Muscle layer of duodenum (tissue), 2 donors: ENCODE data around the gene PLA2G4C.
"Not testable (repeated sequence)": the region's sequence is repeated elsewhere in the genome, so short reads cannot be mapped to it uniquely, and the experiment has no call there.

ENCODE experiments used
- H3K27ac ChIP-seq: one replicate; pipeline ENCODE4 v1.7.0; 2013; ENCODE audit warnings: mild to moderate bottlenecking, low read length
- H3K27me3 ChIP-seq: one replicate; pipeline ENCODE4 v1.7.0; 2013; ENCODE audit warnings: low read depth, mild to moderate bottlenecking, control low read depth, low read length
- H3K36me3 ChIP-seq, 2 donors: one replicate each; pipeline ENCODE4 v1.7.0; 2013; ENCODE audit warnings: low read length in 2 of 2, control low read depth in 1 of 2, mild to moderate bottlenecking in 1 of 2; ENCODE audit not compliant: insufficient read depth in 2 of 2, control insufficient read depth in 1 of 2
- H3K4me1 ChIP-seq, 2 donors: one replicate each; pipeline ENCODE4 v1.7.0; 2013; ENCODE audit warnings: low read length in 2 of 2, mild to moderate bottlenecking in 2 of 2, control low read depth in 1 of 2, moderate library complexity in 1 of 2; ENCODE audit not compliant: insufficient read depth in 2 of 2, control insufficient read depth in 1 of 2
- H3K4me3 ChIP-seq, 2 donors: one replicate each; pipeline ENCODE4 v1.7.0; 2013; ENCODE audit warnings: low read length in 2 of 2, low read depth in 1 of 2, mild to moderate bottlenecking in 1 of 2
- H3K9me3 ChIP-seq, 2 donors: one replicate each; pipeline ENCODE4 v1.7.0; 2013; ENCODE audit warnings: low read length in 2 of 2, control low read depth in 1 of 2, mild to moderate bottlenecking in 1 of 2; ENCODE audit not compliant: control insufficient read depth in 1 of 2
- donor health status: healthy.

PLA2G4C gene

DNA sequence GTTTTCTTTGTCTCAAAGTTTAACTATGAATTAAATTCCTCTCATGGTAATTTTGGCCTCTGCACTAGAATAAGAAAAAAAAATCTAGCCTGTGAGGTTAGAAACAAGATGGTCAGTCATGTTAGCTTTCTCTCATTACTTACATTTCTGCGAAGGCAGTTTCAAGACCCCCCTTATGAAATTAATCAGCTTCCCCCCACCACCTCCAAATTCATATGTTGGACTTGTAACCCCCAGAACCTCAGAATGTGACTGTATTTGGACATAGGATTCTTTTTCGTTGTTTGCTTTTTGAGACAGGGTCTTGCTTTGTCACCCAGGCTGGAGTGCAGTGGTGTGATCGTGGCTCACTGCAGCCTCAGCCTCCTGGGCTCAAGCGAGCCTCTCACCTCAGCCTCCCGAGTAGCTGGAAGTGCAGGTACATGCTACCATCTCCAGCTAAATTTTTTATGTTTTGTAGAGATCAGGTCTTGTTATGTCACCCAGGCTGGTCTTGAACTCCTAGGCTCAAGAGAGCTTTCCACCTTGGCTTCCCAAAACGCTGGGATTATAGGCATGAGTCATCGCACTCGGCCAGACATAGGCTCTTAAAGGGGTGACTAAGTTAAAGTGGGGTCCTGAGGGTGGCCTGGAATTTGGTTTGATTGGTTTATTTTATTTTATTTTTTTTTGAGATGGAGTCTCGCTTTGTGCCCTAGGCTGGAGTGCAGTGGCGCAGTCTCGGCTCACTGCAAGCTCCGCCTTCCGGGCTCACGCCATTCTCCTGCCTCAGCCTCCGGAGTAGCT lies 1.4 kb downstream of the PLA2G4C start:
- Histone ChIP-seq H3K4me3 (no peak overlapping the region), H3K36me3 (peaks cover 4 to 5% of the 10 kb centered on the region in 2 donors), H3K27me3 (no peaks in the 10 kb centered on the region), H3K27ac (no peak overlapping the region), H3K9me3 (no peaks in the 10 kb centered on the region), H3K4me1 (peaks cover 0 to 13% of the 10 kb centered on the region in 2 donors)

DNA sequence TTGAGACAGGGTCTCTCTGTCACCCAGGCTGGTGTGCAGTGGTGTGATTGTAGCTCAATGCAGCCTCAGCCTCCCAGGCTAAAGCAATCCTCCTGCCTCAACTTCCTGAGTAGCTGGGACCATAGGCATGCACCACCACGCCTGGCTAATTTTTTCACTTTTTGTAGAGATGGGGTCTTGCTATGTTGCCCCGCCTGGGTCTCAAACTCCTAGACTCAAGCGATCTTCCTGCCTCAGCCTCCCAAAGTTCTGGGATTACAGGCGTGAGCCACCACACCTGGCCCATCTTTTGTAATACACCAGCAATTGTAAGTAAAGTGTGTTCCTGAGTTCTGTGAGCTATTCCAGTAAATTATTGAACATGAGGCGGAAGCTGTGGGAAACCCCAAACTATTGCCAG lies 6.7 kb downstream of the PLA2G4C start:
- Histone ChIP-seq H3K9me3 (no peaks in the 10 kb centered on the region), H3K27me3 (no peaks in the 10 kb centered on the region), H3K36me3 (peaks cover 11 to 20% of the 10 kb centered on the region in 2 donors), H3K27ac (no peak overlapping the region), H3K4me3 (no peak overlapping the region), H3K4me1 (peaks cover 0 to 9% of the 10 kb centered on the region in 2 donors)

DNA sequence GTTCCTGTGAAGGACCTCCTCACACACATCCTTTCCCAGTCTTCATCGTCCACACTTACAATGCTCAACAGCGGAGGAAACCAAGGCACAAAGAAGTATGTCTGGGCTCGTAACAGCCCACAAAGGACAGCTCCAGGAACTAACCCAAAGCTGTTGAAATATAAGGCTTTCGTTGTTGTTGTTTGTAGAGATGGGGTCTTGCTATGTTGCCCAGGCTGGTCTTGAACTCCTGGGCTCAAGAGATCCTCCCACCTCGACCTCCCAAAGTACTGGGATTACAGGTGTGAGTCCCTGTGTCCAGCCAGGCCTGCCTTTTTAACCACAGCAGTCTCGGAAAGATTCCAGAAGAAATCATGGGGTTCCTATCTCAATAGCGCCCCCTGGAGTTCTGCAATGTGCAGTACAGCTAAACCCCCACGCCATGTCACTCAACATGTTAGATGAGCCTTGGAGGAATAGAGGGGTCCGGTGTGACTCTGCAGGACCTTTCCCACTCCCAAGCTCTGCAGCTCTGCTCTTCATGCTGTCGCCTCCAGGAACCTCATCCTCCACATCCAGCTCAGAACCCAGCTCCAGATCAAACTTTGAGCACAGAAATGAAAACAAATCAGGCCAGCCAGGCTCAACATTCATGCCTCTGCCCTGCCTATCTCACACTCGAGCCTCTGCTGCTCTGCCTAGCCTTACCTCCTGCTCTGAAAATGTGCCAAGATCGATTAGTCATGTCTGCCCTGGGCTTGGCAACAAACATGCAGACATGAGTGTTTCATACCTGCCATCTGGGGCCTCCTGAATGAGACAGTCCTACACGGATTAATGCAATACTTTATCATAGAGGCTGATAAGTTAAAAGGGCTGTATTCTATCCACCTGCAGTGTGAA lies 7.5 kb downstream of the PLA2G4C start:
- Histone ChIP-seq H3K9me3 (no peaks in the 10 kb centered on the region), H3K4me1 (peaks cover 0 to 8% of the 10 kb centered on the region in 2 donors), H3K27me3 (no peaks in the 10 kb centered on the region), H3K4me3 (no peak overlapping the region), H3K36me3 (peaks cover 11 to 20% of the 10 kb centered on the region in 2 donors), H3K27ac (no peak overlapping the region)

DNA sequence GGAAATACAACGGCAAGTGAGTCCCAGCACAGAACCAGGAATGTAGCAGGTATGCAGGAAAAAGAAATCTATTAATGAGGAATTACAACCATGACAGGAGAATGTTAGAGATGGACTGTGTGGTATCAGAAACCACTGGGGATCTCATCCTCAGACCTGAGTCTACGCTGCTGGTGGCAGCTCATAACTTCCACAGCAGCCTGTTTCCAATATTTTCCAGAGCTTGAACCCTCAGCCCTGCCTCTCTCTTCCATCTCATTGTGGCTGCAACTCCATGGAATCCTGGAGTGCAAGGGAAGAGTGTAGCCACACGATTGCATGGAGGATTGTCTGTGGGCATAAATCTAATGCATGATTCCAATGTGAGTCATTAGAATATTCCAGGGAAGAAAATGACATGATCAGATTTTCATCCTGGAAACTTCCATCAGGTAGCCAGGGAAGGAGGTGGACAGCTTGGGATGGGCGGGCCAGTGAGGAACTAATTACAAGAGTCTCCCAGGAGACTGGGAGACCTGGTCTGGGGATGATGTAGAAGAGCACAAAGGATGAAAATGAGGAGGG lies 14.9 kb downstream of the PLA2G4C start:
- H3K4me3 ChIP-seq: no peak overlapping the region
- no peaks in the 10 kb centered on the region for H3K27me3 ChIP-seq
- peaks cover 19 to 50% of the 10 kb centered on the region in 2 donors for H3K36me3 ChIP-seq
- no peak overlapping the region for H3K27ac ChIP-seq
- H3K9me3 ChIP-seq: peaks cover 4 to 8% of the 10 kb centered on the region in 2 donors
- no peaks in the 10 kb centered on the region for H3K4me1 ChIP-seq

DNA sequence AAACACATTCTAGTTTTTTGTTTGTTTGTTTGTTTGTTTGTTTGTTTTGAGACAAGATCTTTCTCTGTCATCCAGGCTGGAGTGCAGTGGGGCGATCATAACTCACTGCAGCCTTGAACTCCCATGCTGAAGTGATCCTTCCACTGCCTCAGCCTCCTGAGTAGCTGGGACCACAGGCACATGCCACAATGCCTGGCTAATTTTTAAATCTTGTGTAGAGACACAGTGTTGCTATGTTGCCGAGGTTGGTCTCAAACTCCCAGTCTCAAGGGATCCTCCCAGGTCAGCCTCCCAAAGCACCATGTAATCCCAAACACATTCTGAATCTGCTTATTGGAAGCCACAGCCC lies 15.8 kb downstream of the PLA2G4C start:
- Histone ChIP-seq H3K27ac (no peak overlapping the region), H3K4me1 (no peaks in the 10 kb centered on the region), H3K9me3 (peaks cover 4 to 8% of the 10 kb centered on the region in 2 donors), H3K36me3 (peaks cover 19 to 50% of the 10 kb centered on the region in 2 donors), H3K4me3 (no peak overlapping the region), H3K27me3 (no peaks in the 10 kb centered on the region)

DNA sequence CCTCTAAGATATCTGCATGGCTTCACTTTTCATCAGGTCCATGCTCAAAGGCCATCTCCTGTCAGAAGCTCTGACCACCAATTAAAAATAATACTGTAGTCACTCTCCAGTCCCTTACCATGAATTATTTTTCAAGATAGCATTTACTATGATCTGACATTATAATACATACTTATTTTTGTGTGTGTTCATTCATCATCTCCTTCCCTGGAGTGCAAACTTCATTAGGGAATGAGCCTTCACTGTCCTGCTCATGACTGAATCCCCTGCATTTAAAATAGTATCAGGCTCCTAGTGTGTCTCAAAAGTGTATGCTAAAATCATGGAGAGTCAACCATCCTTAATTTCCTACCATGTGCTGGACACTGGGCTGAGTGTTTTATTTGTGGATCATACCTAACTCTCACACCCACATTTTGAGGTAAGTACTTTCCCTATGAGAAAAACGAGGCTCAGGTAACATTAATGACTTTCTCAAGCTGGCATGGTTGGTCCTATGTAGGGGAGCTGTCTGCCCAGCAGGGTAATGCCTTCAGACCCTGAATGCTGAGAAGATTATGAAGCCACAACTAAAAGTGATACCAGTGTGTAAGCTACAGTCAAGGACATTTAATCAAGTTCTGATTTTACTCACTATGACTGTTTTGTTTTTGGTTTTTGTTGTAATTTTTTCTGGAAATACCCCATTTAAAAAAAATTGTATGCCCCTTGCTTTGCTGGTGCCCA lies 16.3 kb downstream of the PLA2G4C start:
- H3K4me1 ChIP-seq: no peaks in the 10 kb centered on the region
- H3K27ac ChIP-seq: no peak overlapping the region
- H3K27me3 ChIP-seq: no peaks in the 10 kb centered on the region
- no peak overlapping the region for H3K4me3 ChIP-seq
- peaks cover 15 to 45% of the 10 kb centered on the region in 2 donors for H3K36me3 ChIP-seq
- H3K9me3 ChIP-seq: peaks cover 4 to 8% of the 10 kb centered on the region in 2 donors

DNA sequence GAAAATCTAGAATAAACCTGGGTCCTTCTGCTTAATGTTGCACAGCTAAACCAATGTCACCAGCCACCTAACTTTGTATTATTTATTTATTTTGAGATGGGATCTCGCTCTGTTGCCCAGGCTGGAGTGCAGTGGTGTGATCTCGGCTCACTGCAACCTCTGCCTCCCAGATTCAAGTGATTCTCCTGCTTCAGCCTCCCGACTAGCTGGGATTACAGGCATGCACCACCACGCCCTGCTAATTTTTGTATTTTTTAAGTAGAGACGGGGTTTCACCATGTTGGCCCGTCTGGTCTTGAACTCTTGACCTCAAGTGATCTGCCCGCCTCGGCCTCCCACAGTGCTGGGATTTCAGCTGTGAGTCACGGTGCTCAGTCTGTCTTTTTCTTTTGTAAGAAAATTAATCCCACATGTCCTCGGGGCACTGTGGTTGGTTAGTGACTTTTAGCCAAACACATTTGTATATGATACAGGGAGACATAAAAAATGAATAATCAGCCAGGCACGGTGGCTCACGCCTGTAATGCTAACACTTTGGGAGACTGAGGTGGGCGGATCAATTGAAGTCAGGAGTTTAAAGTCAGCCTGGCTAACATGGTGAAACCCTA lies 19.4 kb downstream of the PLA2G4C start:
- H3K4me3 ChIP-seq, H3K9me3 ChIP-seq, H3K27me3 ChIP-seq, H3K27ac ChIP-seq, H3K4me1 ChIP-seq: not testable (repeated sequence)
- peaks cover 14 to 32% of the 10 kb centered on the region in 2 donors for H3K36me3 ChIP-seq

DNA sequence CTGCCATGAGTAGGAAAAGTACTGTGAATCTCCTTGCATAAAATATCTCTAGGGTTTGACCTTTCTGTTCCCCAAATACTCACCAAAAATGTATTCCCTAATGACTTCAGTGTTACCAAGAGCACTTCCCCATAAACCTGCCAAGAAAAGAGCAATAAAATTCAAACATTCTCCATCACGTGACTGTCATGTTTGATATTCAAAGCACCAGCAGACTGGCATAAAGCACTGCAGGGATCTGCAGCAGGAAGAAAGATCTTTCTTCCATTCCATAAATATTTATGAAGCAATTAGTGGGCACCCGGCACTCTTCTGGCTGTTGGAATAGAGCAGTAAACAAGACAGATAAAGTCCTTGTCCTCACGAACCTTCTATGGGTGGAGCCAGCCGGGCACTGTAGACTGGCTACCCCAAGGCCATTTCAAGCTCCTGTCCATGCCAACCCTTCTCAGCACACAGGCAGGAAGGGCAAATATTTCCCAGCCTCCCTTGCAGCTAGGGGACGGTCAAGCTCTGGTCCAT lies 20.3 kb downstream of the PLA2G4C start:
- Histone ChIP-seq H3K27me3 (no peaks in the 10 kb centered on the region), H3K9me3 (peaks cover 4 to 8% of the 10 kb centered on the region in 2 donors), H3K27ac (no peak overlapping the region), H3K4me1 (no peaks in the 10 kb centered on the region), H3K36me3 (peaks cover 10 to 24% of the 10 kb centered on the region in 2 donors), H3K4me3 (no peak overlapping the region)

DNA sequence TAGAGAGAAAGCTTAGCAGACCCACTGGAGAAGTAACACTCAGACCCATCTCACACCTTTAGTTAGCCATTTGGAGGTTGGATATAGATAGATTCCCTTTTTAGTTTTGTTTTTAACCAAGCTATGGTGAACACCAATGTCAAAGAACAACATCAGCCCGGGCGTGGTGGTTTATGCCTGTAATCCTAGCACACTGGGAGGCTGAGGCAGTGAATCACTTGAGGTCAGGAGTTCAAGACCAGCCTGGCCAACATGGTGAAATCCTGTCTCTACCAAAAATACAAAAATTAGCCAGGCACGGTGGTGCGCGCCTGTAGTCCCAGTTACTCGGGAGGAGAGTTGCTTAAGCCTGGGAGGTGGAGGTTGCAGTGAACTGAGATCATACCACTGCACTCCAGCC lies 21.6 kb downstream of the PLA2G4C start:
- H3K36me3 ChIP-seq: peaks cover 3 to 12% of the 10 kb centered on the region in 2 donors
- not testable (repeated sequence) for H3K4me3 ChIP-seq, H3K27me3 ChIP-seq, H3K4me1 ChIP-seq, H3K9me3 ChIP-seq, H3K27ac ChIP-seq

DNA sequence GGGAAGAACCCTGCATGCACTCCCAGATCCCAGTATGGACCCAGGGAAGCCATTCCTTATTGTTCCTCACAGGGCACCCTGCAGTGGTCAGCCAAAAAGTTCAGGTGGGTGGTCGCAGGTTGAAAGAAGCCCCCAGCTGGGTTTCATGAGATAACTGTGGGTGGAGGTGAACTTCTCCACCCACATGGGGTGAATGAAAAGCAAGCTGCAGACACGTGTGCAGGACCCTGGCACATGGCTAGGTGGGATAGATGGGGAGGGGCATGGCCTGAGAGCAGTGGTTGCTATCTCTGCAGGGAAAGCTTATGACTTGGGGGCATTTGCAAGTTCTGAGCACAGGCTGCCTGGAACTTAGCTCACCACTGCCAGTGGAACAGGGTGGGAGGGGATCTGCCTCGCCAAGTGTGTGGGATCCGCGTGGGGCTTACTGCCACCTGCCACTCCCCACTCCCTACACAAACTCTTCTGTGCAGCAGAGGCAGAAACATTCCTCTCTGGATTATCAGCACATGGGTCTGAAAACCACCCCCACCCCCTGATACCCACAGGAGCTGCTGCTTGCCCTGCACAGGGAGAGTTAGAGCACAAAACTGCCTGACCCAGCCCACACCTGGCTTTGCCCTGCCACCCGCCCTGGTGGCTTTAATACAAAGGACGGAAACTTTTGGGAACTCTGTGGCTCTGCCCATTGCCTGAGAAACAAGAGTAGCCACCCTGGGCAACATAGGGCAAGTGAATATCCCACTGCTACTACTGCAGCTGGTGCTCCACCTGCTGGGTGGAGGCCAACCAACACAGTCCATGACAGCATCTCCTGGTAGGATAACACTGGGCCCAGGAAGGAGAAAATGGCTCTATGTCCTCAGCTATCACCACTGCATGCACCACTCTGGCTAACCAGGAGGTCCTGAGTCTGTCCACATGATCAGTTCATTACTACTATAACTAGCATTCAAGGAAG lies 24.4 kb downstream of the PLA2G4C start:
- no peaks in the 10 kb centered on the region for H3K4me1 ChIP-seq
- no peak overlapping the region for H3K27ac ChIP-seq
- H3K27me3 ChIP-seq: no peaks in the 10 kb centered on the region
- no peaks in the 10 kb centered on the region for H3K36me3 ChIP-seq
- H3K9me3 ChIP-seq: no peaks in the 10 kb centered on the region
- no peak overlapping the region for H3K4me3 ChIP-seq
